Activated naive CD4-positive, alpha-beta T cell treated with anti-CD3 and anti-CD28 coated beads, Interleukin-2, amount 50 U/mL, for 24 hours (primary cell): ENCODE data around the gene CLGN.
A peak's percentile ranks its signal among the peaks of the same experiment; 100 is the strongest.

Experiments used
- H3K27ac Mint-ChIP-seq: one replicate; pipeline ENCODE4 v1.8.0; 2021; ENCODE audit warnings: mild to moderate bottlenecking, mixed read lengths
- H3K27me3 Mint-ChIP-seq: one replicate; pipeline ENCODE4 v1.8.0; 2021; ENCODE audit warnings: mixed read lengths
- H3K36me3 Mint-ChIP-seq: one replicate; pipeline ENCODE4 v1.8.0; 2021; ENCODE audit warnings: mixed read lengths
- H3K4me1 Mint-ChIP-seq: one replicate; pipeline ENCODE4 v1.8.0; 2021; ENCODE audit warnings: mixed read lengths
- H3K4me3 Mint-ChIP-seq: one replicate; pipeline ENCODE4 v1.8.0; 2021; ENCODE audit warnings: mild to moderate bottlenecking, mixed read lengths
- H3K9me3 Mint-ChIP-seq: one replicate; pipeline ENCODE4 v1.8.0; 2021; ENCODE audit warnings: mixed read lengths

CLGN gene

GRCh38 chr4:140359562-140360427 lies 67.7 kb downstream of the CLGN start:
- Mint-ChIP-seq H3K4me1 (peaks cover 3% of the 10 kb centered on the region), H3K36me3 (no peaks in the 10 kb centered on the region), H3K9me3 (no peaks in the 10 kb centered on the region), H3K4me3 (no peak overlapping the region), H3K27ac (no peak overlapping the region), H3K27me3 (no peaks in the 10 kb centered on the region)

- no peaks in the 10 kb centered on the region for H3K9me3 Mint-ChIP-seq
- peaks cover 17% of the 10 kb centered on the region for H3K4me1 Mint-ChIP-seq
- H3K4me3 Mint-ChIP-seq, result no peak overlapping the region
- no peaks in the 10 kb centered on the region for H3K36me3 Mint-ChIP-seq
- H3K27me3 Mint-ChIP-seq, result no peaks in the 10 kb centered on the region
- H3K27ac Mint-ChIP-seq, result no peak overlapping the region
Observed at GRCh38 chr4:140358281-140358680, 69.2 kb downstream of the CLGN start.

GRCh38 chr4:140357868-140358267 lies 69.6 kb downstream of the CLGN start:
- no peaks in the 10 kb centered on the region for H3K27me3 Mint-ChIP-seq
- no peak overlapping the region for H3K4me3 Mint-ChIP-seq
- H3K4me1 Mint-ChIP-seq, result peaks cover 21% of the 10 kb centered on the region
- no peaks in the 10 kb centered on the region for H3K36me3 Mint-ChIP-seq
- no peaks in the 10 kb centered on the region for H3K9me3 Mint-ChIP-seq
- no peak overlapping the region for H3K27ac Mint-ChIP-seq

- Mint-ChIP-seq H3K36me3 (no peaks in the 10 kb centered on the region), H3K4me1 (peaks cover 25% of the 10 kb centered on the region), H3K9me3 (no peaks in the 10 kb centered on the region)
Observed at GRCh38 chr4:140355288-140355687, 72.2 kb downstream of the CLGN start.

GRCh38 chr4:140353786-140354185 lies 73.7 kb downstream of the CLGN start:
- Mint-ChIP-seq H3K9me3 (no peaks in the 10 kb centered on the region), H3K27ac (peak overlapping the region; percentile 48), H3K27me3 (no peaks in the 10 kb centered on the region), H3K4me1 (peaks cover 22% of the 10 kb centered on the region), H3K4me3 (no peak overlapping the region), H3K36me3 (no peaks in the 10 kb centered on the region)

More at GRCh38 chr4:140355288-140355687, 72.2 kb downstream of the CLGN start:
- Mint-ChIP-seq H3K4me3 (no peak overlapping the region), H3K27ac (no peak overlapping the region), H3K27me3 (no peaks in the 10 kb centered on the region)

GRCh38 chr4:140351093-140352075 lies 76.1 kb downstream of the CLGN start:
- Mint-ChIP-seq H3K4me1 (peaks cover 22% of the 10 kb centered on the region), H3K4me3 (no peak overlapping the region), H3K9me3 (no peaks in the 10 kb centered on the region), H3K36me3 (no peaks in the 10 kb centered on the region), H3K27me3 (no peaks in the 10 kb centered on the region), H3K27ac (peak overlapping the region; percentile 5)

- H3K4me1 Mint-ChIP-seq, result peaks cover 22% of the 10 kb centered on the region
- no peaks in the 10 kb centered on the region for H3K36me3 Mint-ChIP-seq
- H3K9me3 Mint-ChIP-seq, result no peaks in the 10 kb centered on the region
- H3K27me3 Mint-ChIP-seq, result peaks cover 1% of the 10 kb centered on the region
- H3K27ac Mint-ChIP-seq, result no peak overlapping the region
- H3K4me3 Mint-ChIP-seq, result no peak overlapping the region
Observed at GRCh38 chr4:140349816-140350215, 77.6 kb downstream of the CLGN start.

- peaks cover 3% of the 10 kb centered on the region for H3K27me3 Mint-ChIP-seq
- no peak overlapping the region for H3K4me3 Mint-ChIP-seq
- H3K4me1 Mint-ChIP-seq, result peaks cover 4% of the 10 kb centered on the region
- no peaks in the 10 kb centered on the region for H3K36me3 Mint-ChIP-seq
- H3K9me3 Mint-ChIP-seq, result no peaks in the 10 kb centered on the region
- H3K27ac Mint-ChIP-seq, result no peak overlapping the region
Observed at GRCh38 chr4:140346136-140346535, 81.3 kb downstream of the CLGN start.

GRCh38 chr4:140344621-140345020 lies 82.8 kb downstream of the CLGN start:
- peaks cover 3% of the 10 kb centered on the region for H3K27me3 Mint-ChIP-seq
- no peaks in the 10 kb centered on the region for H3K36me3 Mint-ChIP-seq
- H3K4me1 Mint-ChIP-seq, result peaks cover 4% of the 10 kb centered on the region
- H3K27ac Mint-ChIP-seq, result no peak overlapping the region
- no peak overlapping the region for H3K4me3 Mint-ChIP-seq
- no peaks in the 10 kb centered on the region for H3K9me3 Mint-ChIP-seq

- H3K4me1 Mint-ChIP-seq, result peaks cover 4% of the 10 kb centered on the region
- H3K27me3 Mint-ChIP-seq, result peaks cover 3% of the 10 kb centered on the region
- H3K27ac Mint-ChIP-seq, result no peak overlapping the region
- no peaks in the 10 kb centered on the region for H3K36me3 Mint-ChIP-seq
- H3K4me3 Mint-ChIP-seq, result no peak overlapping the region
- no peaks in the 10 kb centered on the region for H3K9me3 Mint-ChIP-seq
Observed at GRCh38 chr4:140344101-140344500, 83.3 kb downstream of the CLGN start.

GRCh38 chr4:140343303-140343702 lies 84.1 kb downstream of the CLGN start:
- peaks cover 4% of the 10 kb centered on the region for H3K4me1 Mint-ChIP-seq
- peaks cover 3% of the 10 kb centered on the region for H3K27me3 Mint-ChIP-seq
- no peaks in the 10 kb centered on the region for H3K36me3 Mint-ChIP-seq
- no peak overlapping the region for H3K27ac Mint-ChIP-seq
- H3K9me3 Mint-ChIP-seq, result no peaks in the 10 kb centered on the region
- no peak overlapping the region for H3K4me3 Mint-ChIP-seq

- Mint-ChIP-seq H3K27me3 (peaks cover 5% of the 10 kb centered on the region), H3K4me1 (peaks cover 4% of the 10 kb centered on the region), H3K36me3 (no peaks in the 10 kb centered on the region), H3K4me3 (no peak overlapping the region), H3K27ac (no peak overlapping the region), H3K9me3 (no peaks in the 10 kb centered on the region)
Observed at GRCh38 chr4:140342620-140343019, 84.8 kb downstream of the CLGN start.
